DOHH2 (cell line): ENCODE measurements around the gene TM4SF5.

Experiments used
- EZH2phosphoT487 ChIP-seq: fragments of 200-600 bp; sonication (generic); IDR thresholded peaks from 2 replicates; pipeline ENCODE4 v1.6.1; 2017; ENCODE audit warnings: borderline replicate concordance, mild to moderate bottlenecking, antibody characterized with exemption, low read length, moderate library complexity, mixed read lengths
- TF ChIP-seq, protein P1 (sequence below): fragments of 200-600 bp; sonication (generic); IDR thresholded peaks from one replicate; pipeline ENCODE4 v1.5.1; 2014; ENCODE audit warnings: antibody characterized with exemption, mild to moderate bottlenecking, low read depth, low read length; ENCODE audit not compliant: poor library complexity, severe bottlenecking

DNA sequence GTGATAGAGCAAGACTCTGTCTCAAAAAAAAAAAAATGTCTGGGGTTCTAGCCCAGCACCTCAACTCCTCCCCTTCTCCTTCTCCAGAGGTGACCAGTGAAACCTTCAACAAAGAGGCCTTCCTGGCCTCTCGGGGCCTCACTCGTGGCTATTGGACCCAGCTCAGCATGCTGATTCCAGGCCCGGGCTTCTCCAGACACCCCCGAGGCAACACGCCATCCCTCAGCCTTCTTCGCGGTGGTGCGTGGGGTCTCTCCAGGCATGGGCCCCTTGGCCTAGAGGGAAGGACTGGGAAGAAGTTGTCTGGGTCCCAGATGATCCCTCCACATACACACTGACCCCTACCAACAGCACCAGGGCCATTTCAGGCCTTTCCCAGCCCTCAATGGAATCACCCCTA lies 28.5 kb upstream of the TM4SF5 start:
- TF ChIP-seq, protein P1, sequence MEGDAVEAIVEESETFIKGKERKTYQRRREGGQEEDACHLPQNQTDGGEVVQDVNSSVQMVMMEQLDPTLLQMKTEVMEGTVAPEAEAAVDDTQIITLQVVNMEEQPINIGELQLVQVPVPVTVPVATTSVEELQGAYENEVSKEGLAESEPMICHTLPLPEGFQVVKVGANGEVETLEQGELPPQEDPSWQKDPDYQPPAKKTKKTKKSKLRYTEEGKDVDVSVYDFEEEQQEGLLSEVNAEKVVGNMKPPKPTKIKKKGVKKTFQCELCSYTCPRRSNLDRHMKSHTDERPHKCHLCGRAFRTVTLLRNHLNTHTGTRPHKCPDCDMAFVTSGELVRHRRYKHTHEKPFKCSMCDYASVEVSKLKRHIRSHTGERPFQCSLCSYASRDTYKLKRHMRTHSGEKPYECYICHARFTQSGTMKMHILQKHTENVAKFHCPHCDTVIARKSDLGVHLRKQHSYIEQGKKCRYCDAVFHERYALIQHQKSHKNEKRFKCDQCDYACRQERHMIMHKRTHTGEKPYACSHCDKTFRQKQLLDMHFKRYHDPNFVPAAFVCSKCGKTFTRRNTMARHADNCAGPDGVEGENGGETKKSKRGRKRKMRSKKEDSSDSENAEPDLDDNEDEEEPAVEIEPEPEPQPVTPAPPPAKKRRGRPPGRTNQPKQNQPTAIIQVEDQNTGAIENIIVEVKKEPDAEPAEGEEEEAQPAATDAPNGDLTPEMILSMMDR = no peak
- TF ChIP-seq EZH2phosphoT487 = no peak
